Osteoblast (primary cell): ENCODE measurements around the gene DIP2B. TPM values are rescaled to one million over a fixed set of nuclear protein-coding genes. Genes with fewer than 3 reads are reported as not detected.

ENCODE experiments used
- DNase-seq: peaks from one replicate; pipeline ENCODE4 v3.0.0; 2011; ENCODE audit warnings: low spot score, mixed read lengths; ENCODE audit not compliant: insufficient read length; ENCODE audit errors: missing footprints
- H2AFZ ChIP-seq: 2 replicates; pipeline ENCODE4 v1.6.0; 2011; ENCODE audit warnings: mild to moderate bottlenecking, low read length
- H3K27ac ChIP-seq: 2 replicates; pipeline ENCODE4 v1.5.1; 2011; ENCODE audit warnings: mild to moderate bottlenecking, low read depth, low read length, moderate library complexity
- H3K27me3 ChIP-seq: 2 replicates; pipeline ENCODE4 v1.6.0; 2012; ENCODE audit warnings: mild to moderate bottlenecking, control low read depth, inconsistent platforms, low read length, moderate library complexity; ENCODE audit not compliant: insufficient read depth
- H3K36me3 ChIP-seq: 2 replicates; pipeline ENCODE4 v1.5.1; 2011; ENCODE audit warnings: mild to moderate bottlenecking, low read length, control low read depth, moderate library complexity; ENCODE audit not compliant: insufficient read depth
- H3K4me1 ChIP-seq: 2 replicates; pipeline ENCODE4 v1.5.1; 2011; ENCODE audit warnings: mild to moderate bottlenecking, low read length, control low read depth, moderate library complexity; ENCODE audit not compliant: insufficient read depth
- H3K4me2 ChIP-seq: 2 replicates; pipeline ENCODE4 v1.6.0; 2011; ENCODE audit warnings: mild to moderate bottlenecking, low read length; ENCODE audit not compliant: insufficient read depth
- H3K4me3 ChIP-seq: fragments of 200-600 bp; sonication (generic); 3 replicates; pipeline ENCODE4 v1.5.1; 2012; ENCODE audit warnings: mild to moderate bottlenecking, low read length, inconsistent platforms; ENCODE audit not compliant: insufficient read depth
- H3K79me2 ChIP-seq: 2 replicates; pipeline ENCODE4 v1.6.0; 2012; ENCODE audit warnings: mild to moderate bottlenecking, low read length, control low read depth, inconsistent platforms; ENCODE audit not compliant: insufficient read depth
- H3K9me3 ChIP-seq: 2 replicates; pipeline ENCODE4 v1.5.1; 2011; ENCODE audit warnings: low read depth, low read length, control low read depth
- H4K20me1 ChIP-seq: 2 replicates; pipeline ENCODE4 v1.6.0; 2012; ENCODE audit warnings: mild to moderate bottlenecking, low read length, control low read depth; ENCODE audit not compliant: insufficient read depth
- total RNA-seq: library from RNA; depleted of rRNA; stranded (reverse); fragments of >200 nt; gene quantifications from 2 replicates; pipeline ENCODE4 v1.2.3, GENCODE V29; 2012
- TF ChIP-seq, protein P1 (sequence below): IDR thresholded peaks from 2 replicates; pipeline ENCODE4 v1.5.1; 2011; ENCODE audit warnings: mild to moderate bottlenecking, low read depth, low read length, moderate library complexity; ENCODE audit errors: extremely low read depth

The DIP2B gene
- total RNA-seq, 1 donor, result 28.2 TPM

DNA sequence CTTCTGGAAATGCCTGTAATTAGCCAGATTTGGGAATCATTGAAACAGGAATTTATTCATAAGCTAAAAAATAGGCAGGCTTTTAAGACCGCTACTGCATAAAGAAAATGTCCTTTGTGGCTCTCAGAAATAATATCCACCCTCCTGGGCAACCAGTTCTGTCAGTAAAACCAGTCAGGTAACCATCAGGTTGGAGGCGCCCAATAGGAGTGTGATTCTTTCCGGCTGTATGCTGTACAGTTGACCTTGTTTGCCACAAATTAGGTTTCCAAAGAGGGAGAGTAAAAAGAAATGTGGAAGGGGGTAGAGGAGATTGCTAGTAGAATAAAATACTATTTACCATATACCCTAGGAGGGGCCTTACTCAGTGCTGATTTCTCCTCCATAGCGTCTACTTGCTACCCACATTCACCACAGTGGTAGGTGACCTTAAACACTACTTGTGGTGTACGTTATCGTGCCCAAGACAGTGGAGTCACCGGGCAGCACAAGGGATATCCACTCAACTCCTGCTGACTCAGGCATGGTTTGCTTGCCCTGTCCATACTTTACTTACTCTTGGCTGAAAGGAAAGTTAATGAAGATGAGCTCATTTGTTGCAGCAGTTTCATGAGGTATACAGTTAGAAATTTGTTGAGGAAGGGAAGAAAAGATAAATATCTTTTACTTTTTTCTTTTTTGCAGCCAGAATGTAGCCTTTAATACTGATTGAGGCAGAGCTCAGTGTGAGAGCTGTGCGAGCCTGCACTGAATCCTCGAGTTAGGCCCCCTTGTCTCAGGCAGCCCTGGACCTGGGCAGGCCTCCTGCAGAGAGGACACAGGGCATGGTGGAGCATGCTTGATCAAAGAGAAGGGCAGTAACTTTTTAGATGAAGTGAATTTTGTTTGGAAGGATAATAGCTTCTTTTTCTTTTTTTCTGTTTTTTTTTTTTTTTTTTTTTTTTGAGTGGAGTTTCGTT lies 76.7 kb downstream of the DIP2B start:
- Histone ChIP-seq H4K20me1 (peaks cover 10% of the 10 kb centered on the region), H2AFZ (no peak overlapping the region), H3K9me3 (no peaks in the 10 kb centered on the region), H3K4me3 (no peak overlapping the region), H3K27me3 (no peaks in the 10 kb centered on the region), H3K27ac (peak overlapping the region; percentile 83), H3K79me2 (peaks cover 52% of the 10 kb centered on the region), H3K36me3 (no peaks in the 10 kb centered on the region), H3K4me2 (peak overlapping the region; percentile 60), H3K4me1 (peaks cover 25% of the 10 kb centered on the region)
- peak; percentile 84 for DNase-seq
- TF ChIP-seq, protein P1, sequence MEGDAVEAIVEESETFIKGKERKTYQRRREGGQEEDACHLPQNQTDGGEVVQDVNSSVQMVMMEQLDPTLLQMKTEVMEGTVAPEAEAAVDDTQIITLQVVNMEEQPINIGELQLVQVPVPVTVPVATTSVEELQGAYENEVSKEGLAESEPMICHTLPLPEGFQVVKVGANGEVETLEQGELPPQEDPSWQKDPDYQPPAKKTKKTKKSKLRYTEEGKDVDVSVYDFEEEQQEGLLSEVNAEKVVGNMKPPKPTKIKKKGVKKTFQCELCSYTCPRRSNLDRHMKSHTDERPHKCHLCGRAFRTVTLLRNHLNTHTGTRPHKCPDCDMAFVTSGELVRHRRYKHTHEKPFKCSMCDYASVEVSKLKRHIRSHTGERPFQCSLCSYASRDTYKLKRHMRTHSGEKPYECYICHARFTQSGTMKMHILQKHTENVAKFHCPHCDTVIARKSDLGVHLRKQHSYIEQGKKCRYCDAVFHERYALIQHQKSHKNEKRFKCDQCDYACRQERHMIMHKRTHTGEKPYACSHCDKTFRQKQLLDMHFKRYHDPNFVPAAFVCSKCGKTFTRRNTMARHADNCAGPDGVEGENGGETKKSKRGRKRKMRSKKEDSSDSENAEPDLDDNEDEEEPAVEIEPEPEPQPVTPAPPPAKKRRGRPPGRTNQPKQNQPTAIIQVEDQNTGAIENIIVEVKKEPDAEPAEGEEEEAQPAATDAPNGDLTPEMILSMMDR, result no peak

GRCh38 chr12:50584135-50584534 lies 79.3 kb downstream of the DIP2B start:
- Histone ChIP-seq H3K4me3 (no peak overlapping the region), H3K27ac (no peak overlapping the region), H4K20me1 (peaks cover 10% of the 10 kb centered on the region), H3K79me2 (peaks cover 63% of the 10 kb centered on the region), H3K27me3 (no peaks in the 10 kb centered on the region), H3K4me1 (peaks cover 25% of the 10 kb centered on the region), H2AFZ (no peak overlapping the region), H3K4me2 (no peak overlapping the region), H3K36me3 (no peaks in the 10 kb centered on the region), H3K9me3 (no peaks in the 10 kb centered on the region)
- no peak for DNase-seq
- TF ChIP-seq, protein P1, result no peak

- no peaks in the 10 kb centered on the region for H3K9me3 ChIP-seq
- peak overlapping the region; percentile 92 for H3K27ac ChIP-seq
- peak overlapping the region; percentile 63 for H3K4me2 ChIP-seq
- peak; percentile 82 for DNase-seq
- TF ChIP-seq, protein P1, result no peak
- H3K4me3 ChIP-seq, result peak overlapping the region; percentile 15
- no peaks in the 10 kb centered on the region for H4K20me1 ChIP-seq
- H3K79me2 ChIP-seq, result peaks cover 33% of the 10 kb centered on the region
- H3K27me3 ChIP-seq, result no peaks in the 10 kb centered on the region
- no peaks in the 10 kb centered on the region for H3K36me3 ChIP-seq
- peak overlapping the region; percentile 15 for H2AFZ ChIP-seq
- peaks cover 7% of the 10 kb centered on the region for H3K4me1 ChIP-seq
Observed at GRCh38 chr12:50589650-50590435, 85.1 kb downstream of the DIP2B start.
